Tibial nerve (tissue), 4 donors: ENCODE results near the gene CSF1R. TPM values are rescaled to one million over a fixed set of nuclear protein-coding genes. Genes with fewer than 3 reads are reported as not detected.
"Not testable (repeated sequence)": the region's sequence is repeated elsewhere in the genome, so short reads cannot be mapped to it uniquely, and the experiment has no call there.

Source experiments
- DNase-seq, 2 donors: peaks; one replicate each; pipeline ENCODE4 v3.0.0-alpha.2; 2019; ENCODE audit warnings: low spot score in 2 of 2
- H3K27ac ChIP-seq, 4 donors: fragments of 200-600 bp; sonication (generic) in 3 of 4; one replicate each; pipeline ENCODE4 v1.5.1; 2017 to 2019; ENCODE audit warnings: mild to moderate bottlenecking in 1 of 4
- H3K27me3 ChIP-seq, 2 donors: fragments of 200-600 bp; sonication (generic) in 1 of 2; one replicate each; pipeline versions ENCODE4 v1.5.1 to v1.6.0; 2017 to 2019
- H3K36me3 ChIP-seq, 3 donors: fragments of 200-600 bp; sonication (generic); one replicate each; pipeline ENCODE4 v1.5.1; 2018 to 2019
- H3K4me1 ChIP-seq, 4 donors: fragments of 200-600 bp; sonication (generic) in 3 of 4; one replicate each; pipeline ENCODE4 v1.5.1; 2017 to 2019
- H3K4me3 ChIP-seq, 4 donors: fragments of 200-600 bp; sonication (generic) in 3 of 4; one replicate each; pipeline ENCODE4 v1.5.1; 2017 to 2019; ENCODE audit warnings: mild to moderate bottlenecking in 1 of 4, moderate library complexity in 1 of 4
- H3K9me3 ChIP-seq, 4 donors: fragments of 200-600 bp; sonication (generic) in 3 of 4; one replicate each; pipeline ENCODE4 v1.5.1; 2017 to 2019
- CTCF ChIP-seq, 5 experiments: fragments of 200-600 bp in 3 of 5; fragments of 450-650 bp in 2 of 5; sonication (generic) in 3 of 5; IDR thresholded peaks; one replicate each; pipeline ENCODE4 v1.5.1; 2016 to 2019; ENCODE audit warnings: antibody characterized with exemption in 5 of 5, mild to moderate bottlenecking in 3 of 5, moderate library complexity in 2 of 5
- EP300 ChIP-seq, 2 donors: sonication (generic); formaldehyde crosslinking; IDR thresholded peaks; one replicate each; pipeline ENCODE4 v1.6.1; 2017; ENCODE audit warnings: antibody characterized with exemption in 2 of 2, mild to moderate bottlenecking in 1 of 2
- POLR2A ChIP-seq, 2 donors: fragments of 450-650 bp; IDR thresholded peaks; one replicate each; pipeline ENCODE4 v1.6.1; 2017; ENCODE audit warnings: antibody characterized with exemption in 2 of 2, mild to moderate bottlenecking in 2 of 2, moderate library complexity in 2 of 2
- WGBS, 2 donors: methylation state at CpG; one replicate each; pipeline ENCODE4 v1.1.5; 2018; 5-methylcytosine and 5-hydroxymethylcytosine counted together
- total RNA-seq, 4 donors: library from RNA; depleted of rRNA; stranded (reverse); fragments of >200 nt; gene quantifications; one replicate each; pipeline ENCODE4 v1.1.0, GENCODE V29; 2016

The CSF1R gene
- total RNA-seq, 4 donors from 2014 or later = 35.4 to 57.9 (median 45.3) TPM

DNA sequence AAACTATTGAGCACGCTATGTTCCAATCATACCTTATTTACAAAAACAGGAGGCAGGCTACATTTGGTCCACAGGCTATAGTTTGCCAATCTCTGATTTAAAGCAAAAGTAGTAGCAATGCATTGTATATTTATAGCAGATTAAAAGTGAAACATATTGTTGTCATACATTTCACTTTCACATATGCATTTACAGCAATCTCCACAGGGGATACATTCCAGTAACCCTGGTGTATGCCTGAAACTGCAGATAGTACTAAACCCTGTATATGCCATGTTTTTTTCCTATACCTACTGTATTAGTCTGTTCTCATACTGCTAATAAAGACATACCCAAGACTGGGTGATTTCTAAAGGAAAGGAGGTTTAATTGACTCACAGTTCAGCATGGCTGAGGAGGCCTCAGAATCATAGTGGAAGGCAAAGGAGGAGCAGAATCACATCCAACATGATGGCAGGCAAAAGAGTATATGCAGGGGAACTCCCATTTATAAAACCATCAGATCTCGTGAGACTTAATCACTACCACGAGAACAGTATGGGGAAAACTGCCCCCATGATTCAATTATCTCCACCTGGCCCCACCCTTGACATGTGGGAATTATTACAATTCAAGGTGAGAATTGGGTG, 5.9 kb upstream of the CSF1R start:
- H3K9me3 ChIP-seq = no peaks in the 10 kb centered on the region
- no peaks in the 10 kb centered on the region for H3K27me3 ChIP-seq
- WGBS, 2 donors = 86 to 89% methylated on average over 3 of the region's 3 CpGs
- H3K4me3 ChIP-seq = no peak overlapping the region
- H3K4me1 ChIP-seq = no peaks in the 10 kb centered on the region
- no peaks in the 10 kb centered on the region for H3K36me3 ChIP-seq
- no peak for TF ChIP-seq CTCF (IDR thresholded peaks at IDR 0.05)
- no peak overlapping the region for H3K27ac ChIP-seq
- no peak for DNase-seq

- WGBS, 2 donors = 78 to 82% methylated on average over 7 of the region's 7 CpGs
- H3K36me3 ChIP-seq = no peaks in the 10 kb centered on the region
- H3K27ac ChIP-seq = peak overlapping the region in 2 of 4 donors; percentile 10 to 52
- TF ChIP-seq POLR2A (IDR thresholded peaks at IDR 0.05) = no peak
- TF ChIP-seq CTCF (IDR thresholded peaks at IDR 0.05) = no peak
- no peak for TF ChIP-seq EP300 (IDR thresholded peaks at IDR 0.05)
- peak overlapping the region in 3 of 4 donors; percentile 15 to 47 (median 18) for H3K4me3 ChIP-seq
- no peak for DNase-seq
- H3K27me3 ChIP-seq = no peaks in the 10 kb centered on the region
- peaks cover 0 to 10% (median 2%) of the 10 kb centered on the region in 4 donors for H3K4me1 ChIP-seq
- no peaks in the 10 kb centered on the region for H3K9me3 ChIP-seq
Observed at GRCh38 chr5:150085191-150085912, 1.0 kb downstream of the CSF1R start.

DNA sequence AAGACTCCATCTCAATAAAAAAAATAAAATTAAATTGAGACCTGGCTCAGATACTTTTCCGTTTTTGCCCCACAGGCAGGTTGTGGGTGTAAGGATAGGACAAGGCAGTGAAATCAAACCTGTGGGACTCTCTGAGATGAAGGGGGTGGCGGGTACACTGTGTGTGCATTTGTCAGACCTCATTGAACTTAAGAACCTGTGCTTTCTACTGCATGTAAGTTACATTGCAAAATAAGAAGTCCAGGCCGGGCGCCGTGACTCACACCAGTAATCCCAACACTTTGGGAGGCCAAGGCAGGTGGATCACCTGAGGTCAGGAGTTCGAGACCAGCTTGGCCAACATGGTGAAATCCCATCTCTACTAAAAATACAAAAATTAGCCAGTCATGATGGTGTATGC, 1.6 kb downstream of the CSF1R start:
- not testable (repeated sequence) for H3K27me3 ChIP-seq
- H3K4me3 ChIP-seq = peak overlapping the region in 2 of 4 donors; percentile 5 to 47

GRCh38 chr5:150082889-150083288, 3.5 kb downstream of the CSF1R start:
- Histone ChIP-seq H3K9me3 (no peaks in the 10 kb centered on the region), H3K4me1 (peaks cover 0 to 10% (median 2%) of the 10 kb centered on the region in 4 donors), H3K36me3 (no peaks in the 10 kb centered on the region), H3K27ac (peak overlapping the region in 1 of 4 donors; percentile 35), H3K4me3 (peak overlapping the region in 1 of 4 donors; percentile 47), H3K27me3 (no peaks in the 10 kb centered on the region)
- WGBS, 2 donors = 80 to 84% methylated on average over 6 of the region's 6 CpGs
- TF ChIP-seq POLR2A (IDR thresholded peaks at IDR 0.05) (no peak), CTCF (IDR thresholded peaks at IDR 0.05) (no peak), EP300 (IDR thresholded peaks at IDR 0.05) (no peak)
- DNase-seq = no peak

More for the DNA sequence above, 1.6 kb downstream of the CSF1R start:
- H3K27ac ChIP-seq = peak overlapping the region in 2 of 4 donors; percentile 7 to 10
- not testable (repeated sequence) for H3K36me3 ChIP-seq, DNase-seq, H3K4me1 ChIP-seq, H3K9me3 ChIP-seq
- WGBS, 2 donors = 82 to 89% methylated on average over 6 of the region's 6 CpGs

GRCh38 chr5:150082374-150082773, 4.0 kb downstream of the CSF1R start:
- peak overlapping the region in 1 of 4 donors; percentile 47 for H3K4me3 ChIP-seq
- no peaks in the 10 kb centered on the region for H3K27me3 ChIP-seq
- no peak for TF ChIP-seq EP300 (IDR thresholded peaks at IDR 0.05)
- TF ChIP-seq POLR2A (IDR thresholded peaks at IDR 0.05) = no peak
- no peak for TF ChIP-seq CTCF (IDR thresholded peaks at IDR 0.05)
- H3K27ac ChIP-seq = peak overlapping the region in 1 of 4 donors; percentile 35
- no peaks in the 10 kb centered on the region for H3K9me3 ChIP-seq
- no peak for DNase-seq
- H3K4me1 ChIP-seq = peaks cover 0 to 10% (median 2%) of the 10 kb centered on the region in 4 donors
- 52 to 55% methylated on average over 3 of the region's 3 CpGs for WGBS, 2 donors
- no peaks in the 10 kb centered on the region for H3K36me3 ChIP-seq
